ENCODE results near the gene DEF6.
A peak's percentile ranks its signal among the peaks of the same experiment; 100 is the strongest.

The DEF6 gene

GRCh38 chr6:35267897-35268296 lies 29.7 kb upstream of the DEF6 start:
- ChIA-PET POLR2A (interaction anchor here (1.0 to 1.6 kb wide), 2 partner anchors 9 to 19 kb away, joined by 4 to 6 read pairs; partner anchors contain the start of gene ZNF76), CTCF (interaction anchor here (0.6 to 0.8 kb wide), 2 partner anchors 28 to 37 kb away, joined by 3 to 5 read pairs; no protein-coding TSS in a partner anchor)
- TF ChIP-seq HDGF (IDR thresholded peaks at IDR 0.05; ENCODE audit: borderline replicate concordance) (no peak), ZNF384 (IDR thresholded peaks at IDR 0.05) (no peak), BHLHE40 (IDR thresholded peaks at IDR 0.05; ENCODE audit: borderline replicate concordance) (no peak), FOXM1 (IDR thresholded peaks at IDR 0.05; ENCODE audit: borderline replicate concordance) (no peak), SP1 (IDR thresholded peaks at IDR 0.05) (no peak), TARDBP (IDR thresholded peaks at IDR 0.05) (no peak), ARNT (IDR thresholded peaks at IDR 0.05) (no peak), CTBP1 (IDR thresholded peaks at IDR 0.05; ENCODE audit: borderline replicate concordance) (no peak), ELF4 (IDR thresholded peaks at IDR 0.05) (no peak), LEF1 (IDR thresholded peaks at IDR 0.05; ENCODE audit: borderline replicate concordance) (no peak), NFRKB (IDR thresholded peaks at IDR 0.05) (no peak), PKNOX1 (IDR thresholded peaks at IDR 0.05) (no peak), SUZ12 (IDR thresholded peaks at IDR 0.05) (no peak), L3MBTL2 (conservative IDR thresholded peaks at IDR 0.05) (no peak), FOXA1 (IDR thresholded peaks at IDR 0.05) (no peak), FOXK2 (IDR thresholded peaks at IDR 0.05) (no peak)
- DNase-seq (ENCODE audit: extremely low spot score): no peak

GRCh38 chr6:35272005-35272404 lies 25.6 kb upstream of the DEF6 start:
- POLR2A ChIA-PET: no interaction called here
- DNase-seq (ENCODE audit: extremely low spot score): no peak
- no peak for TF ChIP-seq FOXM1 (IDR thresholded peaks at IDR 0.05; ENCODE audit: borderline replicate concordance)
- no peak for TF ChIP-seq LEF1 (IDR thresholded peaks at IDR 0.05; ENCODE audit: borderline replicate concordance)
- TF ChIP-seq ZNF384 (IDR thresholded peaks at IDR 0.05): no peak
- TF ChIP-seq HDGF (IDR thresholded peaks at IDR 0.05; ENCODE audit: borderline replicate concordance): no peak
- no peak for TF ChIP-seq CTBP1 (IDR thresholded peaks at IDR 0.05; ENCODE audit: borderline replicate concordance)
- TF ChIP-seq SUZ12 (IDR thresholded peaks at IDR 0.05): no peak
- TF ChIP-seq L3MBTL2 (conservative IDR thresholded peaks at IDR 0.05): no peak
- CTCF ChIA-PET: no interaction called here

- DNase-seq (ENCODE audit: extremely low spot score): no peak
- POLR2A ChIA-PET: no interaction called here
- TF ChIP-seq L3MBTL2 (conservative IDR thresholded peaks at IDR 0.05) (no peak), ZNF384 (IDR thresholded peaks at IDR 0.05) (no peak), FOXA1 (IDR thresholded peaks at IDR 0.05) (no peak), ARNT (IDR thresholded peaks at IDR 0.05) (no peak), NFRKB (IDR thresholded peaks at IDR 0.05) (no peak), ELF4 (IDR thresholded peaks at IDR 0.05) (no peak), HDGF (IDR thresholded peaks at IDR 0.05; ENCODE audit: borderline replicate concordance) (no peak), CTBP1 (IDR thresholded peaks at IDR 0.05; ENCODE audit: borderline replicate concordance) (no peak), SP1 (IDR thresholded peaks at IDR 0.05) (no peak)
- CTCF ChIA-PET: interaction anchor here (0.6 kb wide), 1 partner anchor 34 kb away, joined by 3 read pairs; no protein-coding TSS in a partner anchor
These were observed 23.6 kb upstream of the DEF6 start for GRCh38 chr6:35273822-35274559.

- ChIA-PET POLR2A (no interaction called here), CTCF (no interaction called here)
- TF ChIP-seq NFRKB (IDR thresholded peaks at IDR 0.05): no peak
- no peak for TF ChIP-seq SUZ12 (IDR thresholded peaks at IDR 0.05)
- TF ChIP-seq HDGF (IDR thresholded peaks at IDR 0.05; ENCODE audit: borderline replicate concordance): no peak
- no peak for TF ChIP-seq BHLHE40 (IDR thresholded peaks at IDR 0.05; ENCODE audit: borderline replicate concordance)
- no peak for TF ChIP-seq SP1 (IDR thresholded peaks at IDR 0.05)
- TF ChIP-seq ARNT (IDR thresholded peaks at IDR 0.05): no peak
- no peak for TF ChIP-seq FOXM1 (IDR thresholded peaks at IDR 0.05; ENCODE audit: borderline replicate concordance)
- no peak for TF ChIP-seq L3MBTL2 (conservative IDR thresholded peaks at IDR 0.05)
- TF ChIP-seq CTBP1 (IDR thresholded peaks at IDR 0.05; ENCODE audit: borderline replicate concordance): no peak
- no peak for TF ChIP-seq ELF4 (IDR thresholded peaks at IDR 0.05)
- TF ChIP-seq FOXA1 (IDR thresholded peaks at IDR 0.05): no peak
- no peak for TF ChIP-seq TARDBP (IDR thresholded peaks at IDR 0.05)
- TF ChIP-seq PKNOX1 (IDR thresholded peaks at IDR 0.05): no peak
- no peak for TF ChIP-seq LEF1 (IDR thresholded peaks at IDR 0.05; ENCODE audit: borderline replicate concordance)
- no peak for TF ChIP-seq ZNF384 (IDR thresholded peaks at IDR 0.05)
- TF ChIP-seq FOXK2 (IDR thresholded peaks at IDR 0.05): no peak
- DNase-seq (ENCODE audit: extremely low spot score): no peak
These were observed 21.8 kb upstream of the DEF6 start for GRCh38 chr6:35275744-35276260.

GRCh38 chr6:35278708-35279107 lies 18.9 kb upstream of the DEF6 start:
- TF ChIP-seq NFRKB (IDR thresholded peaks at IDR 0.05) (no peak), BHLHE40 (IDR thresholded peaks at IDR 0.05; ENCODE audit: borderline replicate concordance) (no peak), SP1 (IDR thresholded peaks at IDR 0.05) (no peak)
- ChIA-PET POLR2A (no interaction called here), CTCF (no interaction called here)
- no peak for DNase-seq (ENCODE audit: extremely low spot score)

- POLR2A ChIA-PET: interaction anchor here (1.3 to 1.9 kb wide), 2 partner anchors 22 to 63 kb away, joined by 3 to 8 read pairs; partner anchors contain the start of gene ZNF76
- TF ChIP-seq L3MBTL2 (conservative IDR thresholded peaks at IDR 0.05) (no peak), TARDBP (IDR thresholded peaks at IDR 0.05) (no peak), SUZ12 (IDR thresholded peaks at IDR 0.05) (no peak)
- peak; percentile 53 for DNase-seq (ENCODE audit: extremely low spot score)
- CTCF ChIA-PET: interaction anchor here (1.1 kb wide), 1 partner anchor 16 kb away, joined by 3 read pairs; the partner anchor contains the start of gene DEF6
These were observed 16.7 kb upstream of the DEF6 start for GRCh38 chr6:35280903-35281302.
